OCI-LY3 (cell line): ENCODE data around the gene PCK2.

ENCODE experiments used
- CTCF ChIP-seq: fragments of 200-600, 300-600 bp; sonication (generic); IDR thresholded peaks from 2 replicates; pipeline ENCODE4 v1.5.1; 2014; ENCODE audit warnings: antibody characterized with exemption, low read length, low read depth
- EZH2phosphoT487 ChIP-seq: fragments of 200-600 bp; shearing (Covaris generic); IDR thresholded peaks from 2 replicates; pipeline ENCODE4 v1.6.1; 2018; ENCODE audit warnings: antibody characterized with exemption, mixed run types, low read depth

- TF ChIP-seq CTCF (no peak), EZH2phosphoT487 (no peak)
These were observed 36.2 kb downstream of the PCK2 start, which contains the start of gene FITM1 for GRCh38 chr14:24130380-24130716.
